Muscle of back (tissue), 11 donors: Measurements from ENCODE around the gene MSANTD2. TPM values are rescaled to one million over a fixed set of nuclear protein-coding genes. Genes with fewer than 3 reads are reported as not detected.
"Not testable (repeated sequence)": the region's sequence is repeated elsewhere in the genome, so short reads cannot be mapped to it uniquely, and the experiment has no call there.

Experiments
- DNase-seq, 3 donors: peaks; one replicate each; pipeline versions ENCODE4 v3.0.0 to v3.0.0-alpha.2; 2013
- polyA plus RNA-seq, 10 donors: library from polyadenylated mRNA; unstranded; fragments of 120-200 nt; gene quantifications; one replicate each; pipeline ENCODE4 v1.2.1, GENCODE V29; 2013; ENCODE audit not compliant: insufficient read length in 10 of 10

Gene MSANTD2
- polyA plus RNA-seq, 10 donors = 9.4 to 22.7 (median 13.8) TPM

DNA sequence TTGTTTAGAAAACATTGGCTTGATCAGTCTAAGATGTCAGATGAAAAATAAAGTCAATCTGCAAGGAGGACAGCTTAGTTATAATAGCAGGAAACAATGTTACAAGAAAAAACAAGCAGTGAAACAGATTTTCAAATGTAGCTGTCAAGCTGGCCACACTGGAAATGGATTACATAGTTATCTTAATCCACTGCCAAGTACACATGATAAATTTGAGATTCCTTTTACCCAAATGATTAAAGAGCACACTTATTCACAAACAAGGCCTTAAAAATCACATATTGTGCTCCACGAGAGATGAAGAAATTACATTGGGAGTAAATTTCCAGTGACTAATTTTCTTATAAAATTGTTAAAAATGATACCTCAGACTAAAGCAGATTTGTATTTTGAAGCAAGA lies 20.6 kb downstream of the MSANTD2 start:
- DNase-seq = no peak

DNA sequence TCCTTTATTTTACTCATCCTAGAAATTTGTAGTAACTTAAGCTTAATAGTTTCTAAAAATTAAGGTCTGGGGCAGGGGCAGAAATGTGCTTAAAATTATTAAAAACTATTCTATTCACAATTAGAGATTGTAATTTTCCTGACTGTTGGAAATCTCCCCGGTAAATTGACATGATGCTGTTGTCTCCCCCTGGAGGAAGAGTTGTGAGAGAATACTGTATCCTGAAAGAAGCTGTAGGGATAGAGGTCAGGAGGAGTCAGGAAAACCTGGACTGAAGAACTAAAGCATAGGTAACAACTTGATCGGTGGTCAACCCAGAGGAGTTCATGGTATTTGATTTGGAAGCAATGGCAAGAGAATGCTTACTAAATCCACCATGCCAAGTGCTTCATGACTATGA lies 21.9 kb downstream of the MSANTD2 start:
- no peak for DNase-seq

DNA sequence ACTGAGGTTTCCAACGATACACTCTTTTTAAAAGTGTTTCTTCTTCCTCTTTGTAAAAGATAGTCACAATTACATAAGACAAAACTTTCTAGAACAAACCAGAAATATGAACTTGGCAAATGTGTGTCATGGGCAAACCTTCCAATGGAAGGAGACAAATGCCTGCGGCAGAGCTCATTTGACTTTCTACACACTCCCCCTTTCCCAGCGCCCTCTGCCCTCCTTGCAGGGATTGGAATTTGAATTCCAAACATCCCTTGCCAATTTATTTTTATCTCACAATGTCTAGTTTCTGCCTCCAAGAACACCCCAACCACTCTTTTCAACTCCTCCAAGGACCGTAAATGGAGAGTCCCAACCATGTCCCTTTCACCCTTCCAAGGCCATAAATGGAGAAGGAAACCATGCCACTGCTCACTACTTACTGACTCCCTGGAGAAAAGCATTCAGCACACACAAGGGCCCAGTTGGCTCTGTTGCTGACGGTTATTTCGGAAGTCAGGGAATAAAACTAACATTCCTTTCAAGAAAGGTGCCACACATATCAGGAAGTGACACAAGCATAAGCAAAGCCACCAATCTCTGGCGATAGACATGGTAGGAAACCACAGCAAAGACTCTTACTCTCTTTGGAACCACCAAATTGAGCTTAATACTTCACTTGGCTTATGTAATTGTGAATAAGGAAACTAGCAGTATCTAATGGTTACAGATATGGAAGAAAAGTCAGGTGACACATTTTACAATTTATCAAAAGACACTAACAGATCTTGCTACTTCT lies 23.2 kb downstream of the MSANTD2 start:
- no peak for DNase-seq

DNA sequence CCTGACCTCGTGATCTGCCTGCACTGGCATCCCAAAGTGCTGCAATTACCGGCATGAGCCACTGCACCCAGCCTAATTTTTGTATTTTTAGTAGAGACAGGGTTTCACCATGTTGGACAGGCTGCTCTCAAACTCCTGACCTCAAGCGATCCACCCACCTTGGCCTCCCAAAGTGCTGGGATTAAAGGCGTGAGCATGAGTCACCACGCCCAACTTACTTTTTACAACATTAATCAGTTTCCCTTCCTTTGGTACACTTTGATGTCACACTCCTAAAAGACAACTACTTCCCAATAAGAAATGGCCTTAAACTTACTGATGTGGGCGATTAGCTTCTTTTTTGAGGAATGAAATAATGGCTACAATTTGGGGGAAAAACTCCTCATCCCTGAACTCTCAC lies 29.2 kb downstream of the MSANTD2 start:
- DNase-seq = not testable (repeated sequence)

DNA sequence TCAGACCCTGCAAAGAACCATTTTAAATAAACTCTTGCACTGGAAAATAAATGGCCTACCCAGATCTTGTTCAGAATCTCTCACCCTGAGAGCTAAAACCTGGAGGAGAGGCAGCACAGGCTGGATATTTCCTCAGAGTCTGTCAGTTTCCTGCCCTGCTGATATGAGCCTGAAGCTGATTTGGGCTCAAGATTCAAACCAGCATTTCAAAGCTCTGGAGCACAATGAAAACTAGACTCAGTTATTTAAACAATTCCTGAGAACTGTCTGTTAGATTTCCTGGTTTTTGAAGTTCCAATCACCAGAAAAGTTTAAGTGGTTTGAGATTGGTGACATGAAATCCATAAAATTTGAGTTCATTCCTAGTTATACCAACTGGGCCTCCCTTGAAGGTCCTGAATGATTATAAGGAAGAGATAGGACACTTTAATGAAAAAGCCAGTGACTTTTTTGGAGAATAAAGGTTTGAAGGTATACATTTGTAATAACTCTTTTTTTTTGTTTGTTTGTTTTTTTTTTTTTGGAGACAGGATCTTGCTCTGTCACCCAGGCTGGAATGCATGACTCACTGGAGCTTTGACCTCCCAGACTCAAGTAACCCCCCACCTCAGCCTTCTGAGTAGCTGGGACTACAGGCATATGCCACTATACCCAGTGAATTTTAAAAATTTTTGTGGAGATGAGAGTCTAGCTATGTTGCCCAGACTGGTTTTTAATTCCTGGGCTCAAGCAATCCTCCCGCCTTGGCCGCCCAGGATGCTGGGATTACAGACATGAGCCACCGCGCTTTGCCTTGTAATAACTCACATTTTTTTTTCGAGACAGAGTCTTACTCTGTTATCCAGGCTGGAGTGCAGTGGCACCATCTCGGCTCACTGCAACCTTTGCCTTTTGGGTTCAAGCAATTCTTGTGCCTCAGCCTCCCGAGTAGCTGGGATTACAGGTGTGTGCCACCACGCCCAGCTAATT lies 30.1 kb downstream of the MSANTD2 start:
- no peak for DNase-seq

DNA sequence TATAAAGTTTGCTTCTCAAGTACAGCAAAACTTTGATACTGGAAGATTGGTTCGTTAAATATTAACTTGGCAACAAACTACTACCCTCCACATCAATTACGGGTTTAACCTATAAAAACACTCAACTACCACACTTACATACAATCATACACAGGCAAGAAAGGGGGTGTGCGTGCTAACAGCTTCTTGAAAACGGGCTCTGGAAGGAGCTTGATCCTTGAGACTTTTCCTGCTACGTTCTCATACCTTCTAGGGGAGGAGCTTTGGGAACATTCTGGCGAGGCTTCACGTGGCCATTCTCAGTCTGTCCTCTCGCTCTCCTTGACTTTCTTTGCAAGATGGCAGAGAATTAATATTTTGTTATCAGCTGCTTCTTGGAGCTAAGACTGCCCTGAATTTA lies 31.3 kb downstream of the MSANTD2 start:
- DNase-seq = no peak

DNA sequence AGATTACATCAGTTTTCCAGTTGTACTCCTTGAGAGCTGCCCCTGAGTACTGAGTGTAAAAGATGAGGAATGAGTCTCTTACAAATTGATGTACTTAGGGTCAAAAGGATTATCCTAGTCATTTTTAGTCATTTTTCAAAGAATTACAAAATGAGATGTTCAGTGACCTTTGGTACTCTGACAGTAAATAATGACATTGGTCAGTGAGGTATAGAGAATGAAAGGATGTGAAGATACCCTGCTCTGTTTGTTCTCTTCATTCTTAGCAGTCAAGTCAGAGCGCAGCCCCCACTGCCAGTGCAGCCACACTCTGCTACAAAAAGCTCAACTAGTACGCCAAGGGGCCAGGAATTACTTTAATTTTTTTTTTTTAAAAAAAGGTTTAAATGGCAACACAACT lies 34.0 kb downstream of the MSANTD2 start:
- DNase-seq = no peak

DNA sequence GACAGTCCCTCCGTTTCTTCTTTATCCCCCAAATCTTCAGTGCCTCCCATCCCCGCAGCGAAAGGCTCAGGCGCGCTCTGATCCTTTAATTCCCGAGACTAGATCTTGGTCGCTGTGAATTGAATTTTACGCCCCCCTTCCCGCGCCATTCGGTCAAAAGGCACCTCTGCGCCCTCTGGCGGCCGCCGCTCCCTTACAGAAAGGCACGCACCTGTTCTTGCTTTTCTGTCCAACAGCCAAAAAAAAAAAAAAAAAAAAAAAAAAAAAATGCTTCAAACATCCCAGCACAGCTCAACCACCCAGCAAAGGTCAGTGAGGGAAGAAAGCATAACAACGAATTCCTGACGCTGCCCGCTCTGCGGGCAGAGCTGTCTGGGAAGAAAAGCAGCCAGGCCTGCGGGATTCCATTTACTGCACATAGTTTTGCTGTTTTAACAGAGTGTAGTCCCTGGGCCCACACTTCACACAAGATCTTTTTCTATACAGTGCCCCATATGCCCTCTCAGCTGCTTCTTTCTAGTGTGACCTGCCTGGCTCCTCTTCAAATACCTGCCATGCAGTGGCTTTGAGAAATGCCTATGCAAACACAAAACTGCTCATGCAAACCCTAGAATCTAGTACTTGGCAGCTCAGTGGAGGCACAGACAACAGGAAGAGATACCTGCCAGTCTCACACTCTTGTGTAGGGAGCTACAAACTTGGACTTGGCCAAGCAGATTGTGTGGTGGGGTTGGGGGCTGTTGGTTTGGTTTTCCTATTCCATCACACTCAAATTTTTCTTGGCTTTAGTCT lies 36.9 kb downstream of the MSANTD2 start:
- peak; percentile 71 to 92 (median 83) for DNase-seq

DNA sequence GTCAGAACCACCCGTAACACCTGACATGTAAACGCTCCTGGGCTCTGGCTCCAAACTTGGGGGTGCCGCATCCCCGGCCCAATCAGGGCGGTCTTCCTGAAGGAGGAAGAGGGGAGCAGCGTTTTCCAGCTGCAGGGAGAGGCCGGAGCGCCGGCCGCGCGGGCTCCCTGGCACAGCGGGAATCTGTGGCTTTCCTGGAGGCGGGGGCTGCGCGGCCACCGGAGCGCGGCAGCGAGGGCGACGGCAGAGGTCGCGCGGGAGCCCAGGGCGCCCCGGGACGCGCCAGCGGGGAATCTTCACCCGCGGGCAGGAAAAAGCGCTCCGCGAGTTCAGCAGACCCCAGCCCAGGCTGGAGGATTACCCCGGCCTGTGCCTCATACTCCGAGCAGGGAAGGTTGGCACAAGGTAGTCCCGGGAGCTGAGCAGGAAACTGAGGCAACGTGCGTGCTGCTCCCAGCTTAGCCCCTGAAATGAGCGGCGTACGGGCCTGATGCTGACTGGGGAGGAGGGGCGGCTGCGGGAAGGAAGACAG lies 37.5 kb downstream of the MSANTD2 start:
- DNase-seq = no peak

DNA sequence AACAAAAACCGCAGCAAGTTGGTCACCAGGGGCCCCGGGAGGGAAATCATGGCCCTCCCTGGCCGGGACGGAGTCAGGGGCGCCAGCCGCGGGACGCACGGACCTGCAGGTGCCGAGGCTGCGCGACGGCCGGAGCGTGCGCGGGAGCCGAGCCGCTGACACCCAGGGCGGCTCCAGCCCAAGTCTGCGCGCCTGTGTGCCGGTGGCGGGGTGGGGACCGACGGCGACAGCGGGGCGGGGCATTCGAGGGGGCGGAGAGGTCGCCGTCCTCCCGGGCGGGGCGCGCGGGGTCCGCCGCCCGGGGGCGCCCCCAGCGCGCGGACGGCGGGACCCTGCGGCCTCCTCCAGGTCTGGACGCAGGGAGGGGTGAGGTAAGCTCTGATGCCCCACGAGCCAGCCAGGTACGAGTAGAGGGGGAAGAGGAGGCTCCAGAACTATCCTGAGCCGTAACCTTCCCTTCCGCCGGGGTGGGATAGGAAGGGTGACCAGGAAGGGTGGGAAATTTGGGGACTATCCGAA lies 38.0 kb downstream of the MSANTD2 start, which contains the start of gene ESAM:
TSS of gene ESAM (minus strand) at position 186 of the 519 bp plus-strand sequence. CDS start at position 50, 136 bp downstream.
- no peak for DNase-seq

DNA sequence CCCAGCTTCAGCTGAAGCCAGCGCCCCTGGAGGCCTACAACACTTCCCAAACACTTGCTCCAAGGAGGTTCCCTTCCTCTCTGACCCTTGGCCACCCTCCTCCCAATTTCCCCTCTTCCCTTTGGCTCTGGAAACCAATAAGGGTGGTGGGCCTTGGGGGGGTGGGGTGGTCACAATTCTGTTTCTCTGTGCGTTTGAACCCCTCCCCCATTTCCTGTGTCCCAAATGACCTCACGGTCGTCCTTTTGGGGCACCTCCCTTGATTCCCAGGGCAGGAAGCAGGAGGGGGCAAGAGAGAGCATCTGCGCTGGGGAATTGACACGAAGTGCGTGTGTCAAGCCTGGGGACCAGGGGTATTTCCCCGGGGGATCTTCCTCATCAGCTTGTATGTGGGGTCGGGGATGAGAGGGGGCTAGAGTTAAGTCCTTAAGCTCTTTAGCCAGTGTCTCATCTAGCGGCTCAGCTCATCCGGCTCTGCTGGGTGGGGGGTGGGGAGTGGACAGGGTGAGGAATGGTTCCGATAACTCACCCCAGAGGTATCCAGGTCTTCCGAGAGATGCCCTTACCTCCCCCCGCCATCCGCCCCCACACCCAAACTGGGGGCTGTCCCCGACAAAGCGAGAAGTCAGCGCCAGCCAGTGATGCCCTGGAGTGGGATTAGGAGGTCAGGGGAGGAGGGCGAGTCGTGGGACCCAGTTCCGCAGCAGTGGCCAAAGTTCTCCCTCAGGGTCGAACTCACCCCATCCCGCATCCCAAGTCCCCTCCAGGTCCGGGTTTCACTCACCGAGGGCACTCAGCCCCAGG lies 38.7 kb downstream of the MSANTD2 start:
- peak in 1 of 3 donors; percentile 27 for DNase-seq

DNA sequence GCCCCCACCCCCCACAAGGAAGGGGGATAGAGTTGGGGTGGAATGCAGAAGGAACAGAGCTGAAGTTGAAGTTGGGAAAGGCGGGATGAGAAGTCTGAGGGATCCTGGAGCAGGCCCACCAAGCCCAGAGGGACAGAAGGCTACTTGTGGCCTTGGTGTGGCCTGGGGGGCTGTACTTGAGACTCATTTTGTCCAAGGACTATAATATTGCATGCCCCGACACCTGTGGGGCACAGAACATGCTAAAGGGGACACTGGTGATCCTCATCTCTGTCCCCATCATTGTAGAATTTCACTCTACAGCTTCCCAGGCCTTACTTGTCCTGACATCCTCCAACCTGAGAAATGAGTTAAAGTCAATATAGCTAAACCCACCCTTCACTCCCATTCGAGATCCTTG lies 39.4 kb downstream of the MSANTD2 start:
- DNase-seq = no peak

DNA sequence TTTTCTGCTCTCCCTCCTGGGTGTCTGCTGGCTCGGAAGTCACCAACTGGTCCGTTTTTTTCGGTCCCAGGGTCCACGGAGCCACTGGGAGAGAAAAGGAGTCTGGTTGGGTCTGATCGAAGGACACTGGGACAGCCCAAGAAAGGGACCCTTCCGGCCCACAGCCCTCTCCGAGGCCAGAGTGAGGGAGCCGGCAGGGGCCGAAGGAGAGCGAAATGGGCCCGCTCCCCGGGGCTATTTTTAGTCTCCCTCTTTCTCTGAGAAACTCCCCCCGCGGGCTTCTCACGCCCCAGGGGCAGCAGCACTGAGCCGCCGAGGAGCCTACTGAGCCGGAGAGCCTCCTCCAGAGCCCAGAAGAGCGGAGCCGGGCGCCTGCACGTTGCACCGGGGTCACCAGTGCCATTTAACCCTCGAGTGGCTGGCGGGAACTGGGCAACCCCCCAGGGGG lies 40.0 kb downstream of the MSANTD2 start:
- no peak for DNase-seq

DNA sequence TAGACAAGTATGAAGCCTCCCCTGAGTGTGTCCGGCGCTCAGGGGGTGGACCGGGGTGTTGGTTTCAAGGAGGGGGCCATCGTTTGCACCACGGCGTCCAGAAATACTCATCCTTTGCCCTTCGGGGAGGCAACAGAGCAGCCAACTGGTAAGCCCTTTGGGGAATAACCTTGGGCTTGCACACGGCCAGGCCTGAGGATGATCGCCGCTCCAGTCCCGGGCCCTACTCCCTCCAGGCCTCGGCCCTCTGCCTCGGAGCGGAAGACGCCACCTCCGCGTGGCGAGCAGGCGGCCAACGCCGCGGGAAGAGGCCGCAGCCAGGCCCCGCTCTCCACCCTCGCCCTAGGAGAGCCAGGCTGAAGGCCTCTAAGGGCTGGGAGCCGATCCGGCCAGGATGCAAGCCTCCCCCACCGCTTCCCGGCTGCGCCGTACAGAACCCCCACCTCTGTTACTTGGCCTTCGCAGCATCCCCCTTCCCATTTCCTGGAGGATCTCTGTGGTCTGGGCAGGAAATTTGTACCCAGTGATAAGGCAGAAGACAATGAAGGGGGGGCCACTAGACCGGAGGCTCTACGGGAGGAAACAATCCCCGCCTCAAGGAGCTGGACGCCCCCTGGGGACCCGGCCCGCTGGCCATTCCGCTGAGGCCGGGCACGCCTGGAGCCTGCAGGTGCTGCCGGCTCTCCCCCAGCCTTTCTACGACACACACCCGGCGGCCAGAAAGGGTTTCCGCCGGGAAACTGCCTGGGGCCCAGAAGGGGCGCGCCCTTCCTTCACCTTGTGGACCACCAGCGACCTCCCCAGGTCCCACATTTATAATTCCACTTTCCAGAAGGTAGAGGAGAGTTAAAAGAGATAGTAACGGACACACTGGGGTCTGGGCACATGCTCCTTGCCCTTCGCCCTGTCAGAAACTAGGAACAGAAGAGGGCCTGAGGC lies 40.7 kb downstream of the MSANTD2 start:
- peak in 1 of 3 donors; percentile 70 for DNase-seq

DNA sequence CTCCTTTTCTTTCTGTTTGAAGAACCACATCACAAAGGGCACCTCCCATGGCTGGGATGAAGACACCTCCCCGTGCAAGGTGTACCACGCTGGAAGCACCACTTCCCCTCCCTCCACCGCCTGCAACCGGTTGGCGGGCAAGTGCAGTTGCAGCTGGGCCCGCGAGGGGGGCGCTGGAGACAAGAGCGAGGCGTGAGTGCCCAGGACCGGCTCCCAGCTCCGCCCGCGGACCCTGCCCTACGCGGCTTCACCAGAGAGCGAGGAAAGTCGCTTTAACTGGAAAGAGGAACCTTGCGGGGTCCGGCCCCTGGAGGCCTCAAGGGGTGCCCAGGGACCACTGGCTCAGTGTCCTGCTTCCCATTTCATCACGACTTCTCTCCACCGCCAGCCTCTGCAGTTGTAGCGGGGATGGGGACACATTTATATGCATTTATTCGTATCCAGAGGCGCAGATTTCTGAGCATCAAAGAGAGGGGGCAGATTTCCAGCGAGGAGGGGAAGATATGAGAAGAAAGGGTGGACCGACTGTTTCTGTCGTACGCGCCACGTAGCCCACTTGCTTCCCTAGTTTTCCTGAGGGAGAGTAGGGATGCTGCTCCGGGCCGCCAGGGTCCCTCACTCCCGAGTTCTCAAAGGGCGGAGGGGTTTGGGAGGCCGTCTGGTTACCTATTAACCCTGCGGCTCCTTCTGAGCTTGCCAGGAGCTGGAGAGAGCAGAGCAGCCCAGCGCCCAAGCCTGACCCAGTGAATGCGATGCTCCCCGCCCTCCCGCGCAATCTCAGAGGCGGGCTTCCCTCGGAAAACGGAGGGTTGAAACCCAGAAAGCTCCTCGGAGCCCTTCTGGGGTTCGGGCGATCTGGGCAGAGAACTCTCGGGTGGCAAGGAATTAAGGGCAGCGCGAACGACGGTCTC lies 41.6 kb downstream of the MSANTD2 start:
- peak; percentile 30 to 78 (median 59) for DNase-seq

DNA sequence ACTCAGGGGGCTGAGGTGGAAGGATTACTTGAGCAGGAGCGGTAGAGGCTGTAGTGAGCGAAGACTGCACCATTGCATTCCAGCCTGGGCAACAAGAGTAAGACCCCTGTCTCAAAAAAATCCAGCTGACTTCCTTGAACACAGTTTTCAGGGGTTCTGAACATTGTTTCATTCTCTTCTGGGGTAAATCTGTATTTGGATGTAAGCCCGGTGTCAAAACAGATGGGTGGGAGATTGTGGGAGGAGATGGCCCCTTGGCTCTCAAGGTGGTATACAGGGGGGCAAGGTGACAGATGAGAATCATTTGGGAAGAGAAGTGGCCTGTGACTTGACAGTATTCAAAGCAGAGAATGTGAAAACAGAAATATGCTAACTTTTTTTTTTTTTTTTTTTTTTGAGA lies 42.9 kb downstream of the MSANTD2 start:
- DNase-seq = no peak

DNA sequence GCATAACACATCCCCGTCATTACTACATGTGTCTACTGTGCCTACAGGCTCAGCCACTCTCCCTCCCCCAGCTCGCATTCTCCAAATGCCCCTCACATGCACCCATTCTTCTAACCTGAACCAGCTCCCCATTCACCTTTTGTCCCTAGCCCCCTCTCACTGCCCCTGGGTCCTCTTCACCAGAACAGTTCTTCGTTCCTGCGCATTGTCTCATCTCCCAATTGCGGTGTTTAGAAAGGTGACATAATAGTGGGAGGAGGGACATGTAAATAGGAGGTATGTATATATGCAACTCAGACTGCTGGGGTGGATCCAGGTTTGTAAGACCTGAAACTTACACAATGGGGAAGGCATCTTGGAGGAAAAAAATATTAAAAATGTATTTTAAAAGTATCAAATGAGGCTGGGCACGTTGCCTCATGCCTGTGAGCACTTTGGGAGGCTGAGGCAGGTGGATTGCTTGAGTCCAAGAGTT lies 43.4 kb downstream of the MSANTD2 start:
- no peak for DNase-seq
